Esophagus squamous epithelium (tissue), 4 donors: ENCODE results near the gene ERP44.
"Not testable (repeated sequence)": the region's sequence is repeated elsewhere in the genome, so short reads cannot be mapped to it uniquely, and the experiment has no call there.

ENCODE experiments used
- POLR2A ChIP-seq, 4 donors: fragments of 450-650 bp; IDR thresholded peaks; one replicate each; pipeline ENCODE4 v1.6.1; 2017; ENCODE audit warnings: antibody characterized with exemption in 4 of 4, mild to moderate bottlenecking in 4 of 4, moderate library complexity in 3 of 4
- TF ChIP-seq, protein P1 (sequence below), 6 experiments: fragments of 450-650 bp in 4 of 6; fragments of 200-600 bp in 2 of 6; sonication (generic) in 2 of 6; IDR thresholded peaks; one replicate each; pipeline ENCODE4 v1.5.1; 2016 to 2019; ENCODE audit warnings: antibody characterized with exemption in 6 of 6, mild to moderate bottlenecking in 4 of 6, moderate library complexity in 4 of 6

DNA sequence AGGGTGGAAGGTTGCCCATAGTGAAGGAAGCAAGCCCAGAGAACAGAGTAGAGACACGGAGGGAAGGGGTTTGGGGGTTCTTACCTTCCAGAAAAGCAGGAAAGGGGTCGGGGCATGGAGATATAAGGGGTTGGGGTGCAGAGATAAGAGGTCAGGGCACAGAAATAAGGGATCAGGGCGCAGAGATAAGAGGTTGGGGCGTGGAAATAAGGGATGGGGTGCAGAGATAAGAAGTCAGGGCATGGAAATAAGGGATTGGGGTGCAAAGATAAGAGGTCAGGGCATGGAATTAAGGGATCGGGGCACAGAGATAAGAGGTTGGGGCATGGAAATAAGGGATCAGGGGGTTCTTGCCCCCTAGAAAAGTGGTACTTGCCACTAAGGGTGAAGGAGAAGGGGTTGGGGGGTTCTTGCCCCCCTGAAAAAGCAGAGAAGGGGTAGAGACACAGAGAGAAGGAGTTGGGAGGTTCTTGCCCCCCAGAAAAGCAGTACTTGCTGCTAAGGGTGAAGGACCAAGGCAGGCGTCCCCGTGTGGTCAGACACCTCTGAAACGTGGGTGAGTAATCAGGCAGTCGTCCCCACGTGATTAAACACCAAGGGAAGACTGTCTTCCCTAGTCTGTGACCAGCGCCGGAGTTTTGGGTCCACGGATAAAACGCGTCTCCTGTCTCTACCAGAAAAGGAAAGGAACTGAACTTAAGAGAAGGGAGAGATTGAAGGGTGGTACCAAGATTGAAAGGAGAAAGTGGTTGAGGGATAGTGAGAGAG is 46.6 kb upstream of the ERP44 start:
- TF ChIP-seq, protein P1, sequence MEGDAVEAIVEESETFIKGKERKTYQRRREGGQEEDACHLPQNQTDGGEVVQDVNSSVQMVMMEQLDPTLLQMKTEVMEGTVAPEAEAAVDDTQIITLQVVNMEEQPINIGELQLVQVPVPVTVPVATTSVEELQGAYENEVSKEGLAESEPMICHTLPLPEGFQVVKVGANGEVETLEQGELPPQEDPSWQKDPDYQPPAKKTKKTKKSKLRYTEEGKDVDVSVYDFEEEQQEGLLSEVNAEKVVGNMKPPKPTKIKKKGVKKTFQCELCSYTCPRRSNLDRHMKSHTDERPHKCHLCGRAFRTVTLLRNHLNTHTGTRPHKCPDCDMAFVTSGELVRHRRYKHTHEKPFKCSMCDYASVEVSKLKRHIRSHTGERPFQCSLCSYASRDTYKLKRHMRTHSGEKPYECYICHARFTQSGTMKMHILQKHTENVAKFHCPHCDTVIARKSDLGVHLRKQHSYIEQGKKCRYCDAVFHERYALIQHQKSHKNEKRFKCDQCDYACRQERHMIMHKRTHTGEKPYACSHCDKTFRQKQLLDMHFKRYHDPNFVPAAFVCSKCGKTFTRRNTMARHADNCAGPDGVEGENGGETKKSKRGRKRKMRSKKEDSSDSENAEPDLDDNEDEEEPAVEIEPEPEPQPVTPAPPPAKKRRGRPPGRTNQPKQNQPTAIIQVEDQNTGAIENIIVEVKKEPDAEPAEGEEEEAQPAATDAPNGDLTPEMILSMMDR (IDR thresholded peaks at IDR 0.05) = not testable (repeated sequence)
- not testable (repeated sequence) for TF ChIP-seq POLR2A (IDR thresholded peaks at IDR 0.05)
